ENCODE data around the gene TTC31. TPM values are rescaled to one million over a fixed set of nuclear protein-coding genes. Genes with fewer than 3 reads are reported as not detected.
A peak's percentile ranks its signal among the peaks of the same experiment; 100 is the strongest.

TTC31 gene
- total and polyA plus RNA-seq, 2 donors (not counting 1 experiment from before 2014, with no cell fraction given) = 68.5 to 72.3 TPM

DNA sequence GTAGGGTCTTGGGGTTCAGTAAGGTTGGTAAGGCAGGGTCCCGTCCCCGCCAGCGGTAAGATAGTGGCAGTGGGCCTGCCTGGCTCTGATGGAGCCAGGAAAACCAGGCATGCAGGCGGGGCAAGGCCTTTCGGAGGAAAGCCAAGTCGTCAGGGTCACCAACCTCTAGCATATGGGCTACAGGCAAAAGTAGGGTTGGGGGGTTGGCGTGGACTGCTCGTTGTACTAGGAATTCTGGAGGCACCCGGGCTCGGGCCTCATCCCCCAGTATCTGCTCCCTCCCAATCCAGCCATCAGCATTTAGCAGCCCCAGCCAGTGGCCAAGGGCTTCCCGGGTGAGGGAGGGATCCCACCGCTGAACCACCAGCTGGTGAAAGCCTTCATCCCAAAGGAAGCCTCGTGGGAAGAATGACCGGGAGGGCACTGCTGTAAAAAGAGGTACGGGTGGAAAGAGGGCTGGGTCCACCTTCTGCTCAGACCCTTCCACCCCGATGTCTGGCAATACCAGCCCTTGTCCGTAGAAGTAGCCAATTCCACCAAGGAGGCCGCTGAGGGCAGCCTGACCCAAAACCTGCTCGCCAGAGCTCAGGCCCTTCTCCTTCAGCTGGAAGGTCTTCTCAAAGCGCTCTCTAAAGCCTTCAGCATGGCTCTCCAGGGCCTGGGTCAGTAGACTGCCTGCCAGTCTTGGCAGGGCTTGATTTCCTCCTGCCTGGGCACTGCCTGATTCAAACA is 20.7 kb upstream of the TTC31 start:
- H3K27me3 ChIP-seq (replicated peaks in 1 of 4; ENCODE audit: control extremely low read depth in 1 of 4, control insufficient read depth in 3 of 4, insufficient read depth in 4 of 4, low read length in 3 of 4) = no peaks in the 10 kb centered on the region
- Mint-ChIP-seq H3K9me3 (ENCODE audit: insufficient read depth) (no peaks in the 10 kb centered on the region), H3K27me3 (no peaks in the 10 kb centered on the region), H3K27ac (peak overlapping the region; percentile 65), H3K4me3 (no peak overlapping the region), H3K4me1 (peaks cover 43% of the 10 kb centered on the region)
- ATAC-seq (ENCODE audit: low read depth) (no peak), DNase-seq (peak; percentile 13)
- H3K79me2 ChIP-seq (ENCODE audit: control insufficient read depth, insufficient read depth, low read length) = peaks cover 44% of the 10 kb centered on the region
- POLR2A ChIA-PET = interaction anchor here (0.5 to 0.6 kb wide), 2 partner anchors 12 to 281 kb away, joined by 3 to 8 read pairs; no protein-coding TSS in a partner anchor
- H3K4me2 ChIP-seq (replicated peaks; ENCODE audit: low read depth, low read length, poor library complexity, severe bottlenecking) = no peak overlapping the region
- 97% methylated on average over 16 of the region's 20 CpGs for WGBS (ENCODE audit: insufficient coverage)
- H3K4me3 ChIP-seq (ENCODE audit: control extremely low read depth in 1 of 5, extremely low read depth in 1 of 5, insufficient read depth in 1 of 5, low read depth in 2 of 5, low read length in 4 of 5) = no peak overlapping the region
- H3K36me3 ChIP-seq (replicated peaks in 1 of 2; ENCODE audit: control extremely low read depth in 1 of 2, control insufficient read depth in 1 of 2, extremely low read depth in 1 of 2, insufficient read depth in 2 of 2, low read length in 1 of 2) = peaks cover 0 to 20% of the 10 kb centered on the region in 2 experiments
- no peak overlapping the region for H3K9ac ChIP-seq (ENCODE audit: low read length)
- no peak overlapping the region for H3K27ac ChIP-seq (ENCODE audit: low read length in 2 of 2)
- no peak for TF ChIP-seq EZH2 (IDR thresholded peaks at IDR 0.05; ENCODE audit: borderline replicate concordance, insufficient read depth, low read depth, low read length, poor library complexity, severe bottlenecking)
- TF ChIP-seq, protein P1, sequence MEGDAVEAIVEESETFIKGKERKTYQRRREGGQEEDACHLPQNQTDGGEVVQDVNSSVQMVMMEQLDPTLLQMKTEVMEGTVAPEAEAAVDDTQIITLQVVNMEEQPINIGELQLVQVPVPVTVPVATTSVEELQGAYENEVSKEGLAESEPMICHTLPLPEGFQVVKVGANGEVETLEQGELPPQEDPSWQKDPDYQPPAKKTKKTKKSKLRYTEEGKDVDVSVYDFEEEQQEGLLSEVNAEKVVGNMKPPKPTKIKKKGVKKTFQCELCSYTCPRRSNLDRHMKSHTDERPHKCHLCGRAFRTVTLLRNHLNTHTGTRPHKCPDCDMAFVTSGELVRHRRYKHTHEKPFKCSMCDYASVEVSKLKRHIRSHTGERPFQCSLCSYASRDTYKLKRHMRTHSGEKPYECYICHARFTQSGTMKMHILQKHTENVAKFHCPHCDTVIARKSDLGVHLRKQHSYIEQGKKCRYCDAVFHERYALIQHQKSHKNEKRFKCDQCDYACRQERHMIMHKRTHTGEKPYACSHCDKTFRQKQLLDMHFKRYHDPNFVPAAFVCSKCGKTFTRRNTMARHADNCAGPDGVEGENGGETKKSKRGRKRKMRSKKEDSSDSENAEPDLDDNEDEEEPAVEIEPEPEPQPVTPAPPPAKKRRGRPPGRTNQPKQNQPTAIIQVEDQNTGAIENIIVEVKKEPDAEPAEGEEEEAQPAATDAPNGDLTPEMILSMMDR (IDR thresholded peaks at IDR 0.05) = no peak
- intact Hi-C loops (cut with micrococcal nuclease) = no loop called here
- H3K4me1 ChIP-seq (ENCODE audit: control insufficient read depth in 2 of 2, insufficient read depth in 2 of 2, low read length in 2 of 2) = peaks cover 20 to 29% of the 10 kb centered on the region in 2 donors
- H2AFZ ChIP-seq (ENCODE audit: insufficient read depth, low read depth, low read length, poor library complexity, severe bottlenecking) = no peak overlapping the region
- H4K20me1 ChIP-seq (ENCODE audit: control insufficient read depth, insufficient read depth, low read length, poor library complexity, severe bottlenecking) = peaks cover 16% of the 10 kb centered on the region
- no peaks in the 10 kb centered on the region for H3K9me3 ChIP-seq (ENCODE audit: control extremely low read depth in 1 of 3, control insufficient read depth in 2 of 3, insufficient read depth in 1 of 3, low read length in 2 of 3)
- CTCF ChIA-PET = no interaction called here

DNA sequence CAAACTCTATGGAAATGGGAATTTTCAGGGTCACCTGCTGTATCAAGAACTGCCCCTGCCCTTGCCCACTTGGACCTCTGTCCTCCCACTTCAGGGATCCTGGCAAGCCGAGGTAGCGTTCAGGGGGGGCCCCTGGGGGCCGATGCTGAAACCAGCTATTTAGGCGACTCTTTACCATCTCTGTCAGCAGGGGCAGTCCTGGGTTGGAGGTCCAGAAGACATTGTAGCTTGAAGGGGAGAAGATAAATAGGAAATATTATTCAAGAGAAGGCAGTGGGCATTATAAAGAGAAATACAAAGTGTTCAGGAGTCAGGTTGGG is 20.1 kb upstream of the TTC31 start:
- TF ChIP-seq, protein P1 (IDR thresholded peaks at IDR 0.05) = no peak
- no peak for TF ChIP-seq EZH2 (IDR thresholded peaks at IDR 0.05; ENCODE audit: borderline replicate concordance, insufficient read depth, low read depth, low read length, poor library complexity, severe bottlenecking)
- peaks cover 0 to 20% of the 10 kb centered on the region in 2 experiments for H3K36me3 ChIP-seq (replicated peaks in 1 of 2; ENCODE audit: control extremely low read depth in 1 of 2, control insufficient read depth in 1 of 2, extremely low read depth in 1 of 2, insufficient read depth in 2 of 2, low read length in 1 of 2)
- no peak overlapping the region for H3K9ac ChIP-seq (ENCODE audit: low read length)
- intact Hi-C loops (cut with micrococcal nuclease) = no loop called here
- ChIA-PET POLR2A (no interaction called here), CTCF (no interaction called here)
- no peak overlapping the region for H3K4me3 ChIP-seq (ENCODE audit: control extremely low read depth in 1 of 5, extremely low read depth in 1 of 5, insufficient read depth in 1 of 5, low read depth in 2 of 5, low read length in 4 of 5)
- no peaks in the 10 kb centered on the region for H3K9me3 ChIP-seq (ENCODE audit: control extremely low read depth in 1 of 3, control insufficient read depth in 2 of 3, insufficient read depth in 1 of 3, low read length in 2 of 3)
- H3K79me2 ChIP-seq (ENCODE audit: control insufficient read depth, insufficient read depth, low read length) = peaks cover 44% of the 10 kb centered on the region
- no peak overlapping the region for H3K27ac ChIP-seq (ENCODE audit: low read length in 2 of 2)
- no peak overlapping the region for H3K4me2 ChIP-seq (replicated peaks; ENCODE audit: low read depth, low read length, poor library complexity, severe bottlenecking)
- H3K9me3 Mint-ChIP-seq (ENCODE audit: insufficient read depth) = no peaks in the 10 kb centered on the region
- H3K4me1 Mint-ChIP-seq = peaks cover 40% of the 10 kb centered on the region
- no peak for DNase-seq
- peak overlapping the region; percentile 82 for H3K4me3 Mint-ChIP-seq
- no peak overlapping the region for H2AFZ ChIP-seq (ENCODE audit: insufficient read depth, low read depth, low read length, poor library complexity, severe bottlenecking)
- H4K20me1 ChIP-seq (ENCODE audit: control insufficient read depth, insufficient read depth, low read length, poor library complexity, severe bottlenecking) = peaks cover 16% of the 10 kb centered on the region
- peaks cover 20 to 29% of the 10 kb centered on the region in 2 donors for H3K4me1 ChIP-seq (ENCODE audit: control insufficient read depth in 2 of 2, insufficient read depth in 2 of 2, low read length in 2 of 2)
- WGBS (ENCODE audit: insufficient coverage) = 96% methylated on average over 4 of the region's 4 CpGs
- H3K27ac Mint-ChIP-seq = no peak overlapping the region
- no peaks in the 10 kb centered on the region for H3K27me3 Mint-ChIP-seq
- ATAC-seq (ENCODE audit: low read depth) = no peak
- H3K27me3 ChIP-seq (replicated peaks in 1 of 4; ENCODE audit: control extremely low read depth in 1 of 4, control insufficient read depth in 3 of 4, insufficient read depth in 4 of 4, low read length in 3 of 4) = no peaks in the 10 kb centered on the region
